Fibroblast of pulmonary artery (primary cell): ENCODE data around the gene RELN.

Experiments used
- DNase-seq: peaks from one replicate; pipeline ENCODE4 v3.0.0-alpha.2; 2010; ENCODE audit warnings: low read depth
- H3K4me3 ChIP-seq: replicated peaks from 2 replicates; pipeline ENCODE4 v1.5.1; 2011; ENCODE audit warnings: low read depth, mild to moderate bottlenecking, control low read depth, low read length, moderate library complexity
- TF ChIP-seq, protein P1 (sequence below): IDR thresholded peaks from 2 replicates; pipeline ENCODE4 v1.5.1; 2011; ENCODE audit warnings: mild to moderate bottlenecking, control low read depth, low read length, inconsistent platforms; ENCODE audit errors: missing control alignments

RELN gene

DNA sequence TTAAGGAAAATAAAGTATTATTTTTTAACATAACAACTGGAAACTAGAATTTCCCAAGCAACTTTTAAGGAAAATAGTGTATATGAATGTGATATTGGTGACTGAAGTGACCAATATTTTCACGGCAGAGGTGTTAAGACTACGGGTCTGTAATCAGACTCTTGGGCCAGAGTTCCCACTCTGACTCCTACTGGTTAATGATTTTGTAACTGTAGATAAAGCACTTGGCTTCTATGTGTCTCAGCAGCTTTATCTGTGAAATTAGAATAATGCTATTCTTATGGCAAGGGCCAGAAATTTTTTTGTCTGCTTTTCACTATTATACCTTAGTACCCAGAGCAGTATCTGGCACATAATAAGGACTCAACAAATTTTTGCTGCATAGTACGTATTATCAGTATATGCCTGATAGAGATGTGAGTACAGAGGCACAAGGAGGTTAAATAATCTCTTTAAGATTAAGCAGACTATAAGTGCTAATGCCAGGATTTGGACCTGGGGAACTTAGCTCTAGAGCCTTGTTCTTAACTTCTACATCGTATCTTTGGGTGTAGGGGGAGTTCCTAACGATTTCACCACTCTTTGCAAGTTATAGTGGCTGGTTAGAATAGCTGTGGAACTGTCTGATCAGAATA lies 357.3 kb downstream of the RELN start:
- no peak for DNase-seq
- TF ChIP-seq, protein P1, sequence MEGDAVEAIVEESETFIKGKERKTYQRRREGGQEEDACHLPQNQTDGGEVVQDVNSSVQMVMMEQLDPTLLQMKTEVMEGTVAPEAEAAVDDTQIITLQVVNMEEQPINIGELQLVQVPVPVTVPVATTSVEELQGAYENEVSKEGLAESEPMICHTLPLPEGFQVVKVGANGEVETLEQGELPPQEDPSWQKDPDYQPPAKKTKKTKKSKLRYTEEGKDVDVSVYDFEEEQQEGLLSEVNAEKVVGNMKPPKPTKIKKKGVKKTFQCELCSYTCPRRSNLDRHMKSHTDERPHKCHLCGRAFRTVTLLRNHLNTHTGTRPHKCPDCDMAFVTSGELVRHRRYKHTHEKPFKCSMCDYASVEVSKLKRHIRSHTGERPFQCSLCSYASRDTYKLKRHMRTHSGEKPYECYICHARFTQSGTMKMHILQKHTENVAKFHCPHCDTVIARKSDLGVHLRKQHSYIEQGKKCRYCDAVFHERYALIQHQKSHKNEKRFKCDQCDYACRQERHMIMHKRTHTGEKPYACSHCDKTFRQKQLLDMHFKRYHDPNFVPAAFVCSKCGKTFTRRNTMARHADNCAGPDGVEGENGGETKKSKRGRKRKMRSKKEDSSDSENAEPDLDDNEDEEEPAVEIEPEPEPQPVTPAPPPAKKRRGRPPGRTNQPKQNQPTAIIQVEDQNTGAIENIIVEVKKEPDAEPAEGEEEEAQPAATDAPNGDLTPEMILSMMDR = no peak
- H3K4me3 ChIP-seq = no peak overlapping the region

DNA sequence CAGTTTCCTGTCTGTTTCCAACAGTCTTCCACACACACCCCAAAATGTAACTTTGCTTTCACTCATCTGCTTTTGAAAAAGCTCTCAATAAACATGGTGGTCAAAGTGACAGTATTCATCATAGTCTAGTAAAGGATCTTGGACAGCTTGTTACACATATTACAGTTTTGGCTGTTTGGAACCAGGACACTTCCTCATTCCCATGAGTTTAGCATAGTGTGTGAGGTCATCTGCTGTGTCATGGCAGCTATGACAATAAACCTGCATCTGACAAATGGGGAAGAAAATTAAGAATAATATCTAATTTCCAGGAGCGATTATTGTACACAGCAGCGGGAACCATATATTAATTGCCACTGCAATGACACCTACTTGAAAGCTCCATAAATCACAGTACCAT lies 359.1 kb downstream of the RELN start:
- H3K4me3 ChIP-seq = no peak overlapping the region
- TF ChIP-seq, protein P1 = no peak
- no peak for DNase-seq

- TF ChIP-seq, protein P1 = no peak
- no peak overlapping the region for H3K4me3 ChIP-seq
- no peak for DNase-seq
These were observed 360.7 kb downstream of the RELN start for GRCh38 chr7:103628742-103629141.

- TF ChIP-seq, protein P1 = no peak
- DNase-seq = no peak
These were observed 362.7 kb downstream of the RELN start for GRCh38 chr7:103626776-103627175.

GRCh38 chr7:103622274-103622673 lies 367.2 kb downstream of the RELN start:
- H3K4me3 ChIP-seq = no peak overlapping the region

More at GRCh38 chr7:103626776-103627175, 362.7 kb downstream of the RELN start:
- no peak overlapping the region for H3K4me3 ChIP-seq

GRCh38 chr7:103613655-103614642 lies 375.5 kb downstream of the RELN start:
- H3K4me3 ChIP-seq = no peak overlapping the region
- TF ChIP-seq, protein P1 = peak; percentile 32
- no peak for DNase-seq

More at GRCh38 chr7:103622274-103622673, 367.2 kb downstream of the RELN start:
- no peak for DNase-seq
- TF ChIP-seq, protein P1 = no peak
